CD14-positive monocyte (primary cell): ENCODE measurements around the gene VDAC1. TPM values are rescaled to one million over a fixed set of nuclear protein-coding genes. Genes with fewer than 3 reads are reported as not detected.
"Not testable (repeated sequence)": the region's sequence is repeated elsewhere in the genome, so short reads cannot be mapped to it uniquely, and the experiment has no call there.

Experiments
- DNase-seq, 3 donors: peaks; one replicate each; pipeline ENCODE4 v3.0.0-alpha.2; 2011 to 2022
- H2AFZ ChIP-seq: 2 replicates; pipeline ENCODE4 v1.6.0; 2012; ENCODE audit warnings: mild to moderate bottlenecking, low read depth, low read length, inconsistent platforms; ENCODE audit not compliant: insufficient read depth, poor library complexity, severe bottlenecking
- H3K27ac ChIP-seq, 2 donors: 1 replicate in 1 of 2; 2 replicates in 1 of 2; pipeline ENCODE4 v1.5.1; 2012 to 2013; ENCODE audit warnings: low read length in 2 of 2, control low read depth in 1 of 2, inconsistent platforms in 1 of 2, low read depth in 1 of 2, mild to moderate bottlenecking in 1 of 2
- H3K27me3 ChIP-seq, 2 donors: one replicate each; pipeline versions ENCODE4 v1.6.0 to v1.6.1; 2011 to 2013; ENCODE audit warnings: low read length in 2 of 2; ENCODE audit not compliant: control insufficient read depth in 2 of 2, insufficient read depth in 2 of 2
- H3K36me3 ChIP-seq, 2 donors: replicated peaks in 1 of 2; 1 replicate in 1 of 2; 2 replicates in 1 of 2; pipeline versions ENCODE4 v1.5.1 to v1.6.1; 2012 to 2013; ENCODE audit warnings: low read length in 2 of 2, control low read depth in 1 of 2, inconsistent platforms in 1 of 2, mild to moderate bottlenecking in 1 of 2; ENCODE audit not compliant: insufficient read depth in 2 of 2, control insufficient read depth in 1 of 2
- H3K4me1 ChIP-seq, 2 donors: 1 replicate in 1 of 2; 2 replicates in 1 of 2; pipeline versions ENCODE4 v1.5.1 to v1.6.1; 2012 to 2013; ENCODE audit warnings: low read length in 2 of 2, control low read depth in 1 of 2, inconsistent platforms in 1 of 2, mild to moderate bottlenecking in 1 of 2, moderate library complexity in 1 of 2; ENCODE audit not compliant: insufficient read depth in 2 of 2, control insufficient read depth in 1 of 2
- H3K4me2 ChIP-seq: replicated peaks from 2 replicates; pipeline ENCODE3; 2012; ENCODE audit warnings: low read length, moderate library complexity, mild to moderate bottlenecking; ENCODE audit not compliant: poor library complexity, severe bottlenecking; ENCODE audit errors: extremely low read depth
- H3K4me3 ChIP-seq, 3 experiments: fragments of 200-600 bp in 1 of 3; sonication (generic) in 1 of 3; replicated peaks in 1 of 3; 1 replicate in 2 of 3; 2 replicates in 1 of 3; pipeline ENCODE4 v1.5.1; 2011 to 2013; ENCODE audit warnings: low read length in 3 of 3, mild to moderate bottlenecking in 3 of 3, control low read depth in 2 of 3, low read depth in 2 of 3, inconsistent platforms in 1 of 3, moderate library complexity in 1 of 3
- H3K79me2 ChIP-seq: 2 replicates; pipeline ENCODE4 v1.6.0; 2012; ENCODE audit warnings: mild to moderate bottlenecking, control low read depth, inconsistent platforms, low read length, moderate library complexity; ENCODE audit not compliant: insufficient read depth
- H3K9ac ChIP-seq: 2 replicates; pipeline ENCODE4 v1.6.0; 2017; ENCODE audit warnings: low read length, mild to moderate bottlenecking; ENCODE audit not compliant: insufficient read depth, poor library complexity, severe bottlenecking
- H3K9me3 ChIP-seq, 2 donors: replicated peaks in 1 of 2; 1 replicate in 1 of 2; 2 replicates in 1 of 2; pipeline versions ENCODE4 v1.5.1 to v1.6.1; 2012 to 2013; ENCODE audit warnings: low read length in 2 of 2, control low read depth in 1 of 2; ENCODE audit not compliant: control insufficient read depth in 1 of 2, insufficient read depth in 1 of 2
- H4K20me1 ChIP-seq: 2 replicates; pipeline ENCODE4 v1.6.0; 2012; ENCODE audit warnings: mild to moderate bottlenecking, low read length, control low read depth, moderate library complexity; ENCODE audit not compliant: insufficient read depth
- H3K27ac Mint-ChIP-seq, 7 donors: one replicate each; pipeline ENCODE4 v1.8.0; 2020; ENCODE audit warnings: mild to moderate bottlenecking in 7 of 7, mixed read lengths in 7 of 7, moderate library complexity in 6 of 7, inconsistent platforms in 2 of 7
- H3K27me3 Mint-ChIP-seq, 3 donors: one replicate each; pipeline ENCODE4 v1.8.0; 2021 to 2022; ENCODE audit warnings: low read depth in 3 of 3, mild to moderate bottlenecking in 3 of 3, mixed read lengths in 3 of 3, moderate library complexity in 3 of 3, inconsistent platforms in 1 of 3
- H3K36me3 Mint-ChIP-seq, 2 donors: one replicate each; pipeline ENCODE4 v1.8.0; 2020; ENCODE audit warnings: mixed read lengths in 2 of 2, inconsistent platforms in 1 of 2, mild to moderate bottlenecking in 1 of 2
- H3K4me1 Mint-ChIP-seq: one replicate; pipeline ENCODE4 v1.8.0; 2020; ENCODE audit warnings: mild to moderate bottlenecking, mixed read lengths
- H3K4me3 Mint-ChIP-seq, 2 donors: one replicate each; pipeline ENCODE4 v1.8.0; 2020; ENCODE audit warnings: mild to moderate bottlenecking in 2 of 2, mixed read lengths in 2 of 2, moderate library complexity in 1 of 2
- H3K9me3 Mint-ChIP-seq, 7 donors: one replicate each; pipeline ENCODE4 v1.8.0; 2020 to 2022; ENCODE audit warnings: mixed read lengths in 7 of 7, mild to moderate bottlenecking in 6 of 7, moderate library complexity in 6 of 7, inconsistent platforms in 2 of 7
- WGBS: methylation state at CpG from one replicate; pipeline ENCODE4 v1.1.5; 2013; ENCODE audit warnings: missing lambda C conversion rate; ENCODE audit not compliant: insufficient coverage; 5-methylcytosine and 5-hydroxymethylcytosine counted together
- intact Hi-C, 2 donors: fragments of 100-400 bp; cut with micrococcal nuclease; formaldehyde crosslinking; loops; one replicate each; pipeline versions ENCODE4 v1.15.0 to v1.15.1; 2023
- polyA plus RNA-seq, 3 donors: library from polyadenylated mRNA; depleted of rRNA in 1 of 3; unstranded in 2 of 3; stranded (reverse) in 1 of 3; fragments of 300-500 nt in 2 of 3; fragments of >200 nt in 1 of 3; fragmentation: Illumina TruSeq in 2 of 3; gene quantifications; 1 replicate in 2 of 3; 2 replicates in 1 of 3; pipeline ENCODE4 v1.2.3, GENCODE V29; 2012 to 2021
- TF ChIP-seq, protein P1 (sequence below): fragments of 200-600 bp; IDR thresholded peaks from one replicate; pipeline ENCODE4 v1.8.0; 2022; ENCODE audit warnings: antibody characterized with exemption, mild to moderate bottlenecking

VDAC1 gene
- polyA plus RNA-seq, 3 donors = 59.9 to 107 (median 84.4) TPM

DNA sequence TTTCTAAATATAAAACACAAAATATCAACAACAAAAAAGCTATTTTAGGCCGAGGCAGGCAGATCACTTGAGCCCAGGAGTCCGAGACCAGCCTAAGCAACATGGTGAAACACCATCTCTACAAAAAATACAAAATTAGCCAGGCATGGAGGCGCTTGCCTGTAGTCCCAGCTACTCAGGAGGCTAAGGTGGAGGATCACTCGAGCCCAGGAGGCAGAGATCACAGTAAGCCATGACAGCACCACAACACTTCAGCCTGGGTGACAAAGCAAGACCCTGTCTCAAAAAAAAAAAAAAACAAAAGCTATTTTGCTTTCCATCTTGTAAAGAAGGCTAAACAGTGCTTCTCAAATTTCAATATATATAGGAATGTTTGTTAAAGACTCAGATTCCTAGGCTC is 47.7 kb downstream of the VDAC1 start:
- 93% methylated on average over 2 of the region's 4 CpGs for WGBS
- Histone ChIP-seq H2AFZ (no peak overlapping the region), H3K36me3 (peaks cover 34 to 61% of the 10 kb centered on the region in 2 donors), H3K27me3 (no peaks in the 10 kb centered on the region), H4K20me1 (no peaks in the 10 kb centered on the region), H3K27ac (no peak overlapping the region), H3K4me2 (no peak overlapping the region), H3K9ac (no peak overlapping the region), H3K79me2 (peaks cover 7% of the 10 kb centered on the region), H3K9me3 (no peaks in the 10 kb centered on the region), H3K4me1 (no peaks in the 10 kb centered on the region), H3K4me3 (no peak overlapping the region)
- no peak overlapping the region for H3K4me3 Mint-ChIP-seq
- intact Hi-C loops = no loop called here
- peaks cover 4% of the 10 kb centered on the region for H3K4me1 Mint-ChIP-seq
- peaks cover 40 to 56% of the 10 kb centered on the region in 2 donors for H3K36me3 Mint-ChIP-seq
- DNase-seq = no peak
- H3K27ac Mint-ChIP-seq = no peak overlapping the region
- H3K9me3 Mint-ChIP-seq = peaks cover 0 to 4% (median 0%) of the 10 kb centered on the region in 7 donors
- TF ChIP-seq, protein P1, sequence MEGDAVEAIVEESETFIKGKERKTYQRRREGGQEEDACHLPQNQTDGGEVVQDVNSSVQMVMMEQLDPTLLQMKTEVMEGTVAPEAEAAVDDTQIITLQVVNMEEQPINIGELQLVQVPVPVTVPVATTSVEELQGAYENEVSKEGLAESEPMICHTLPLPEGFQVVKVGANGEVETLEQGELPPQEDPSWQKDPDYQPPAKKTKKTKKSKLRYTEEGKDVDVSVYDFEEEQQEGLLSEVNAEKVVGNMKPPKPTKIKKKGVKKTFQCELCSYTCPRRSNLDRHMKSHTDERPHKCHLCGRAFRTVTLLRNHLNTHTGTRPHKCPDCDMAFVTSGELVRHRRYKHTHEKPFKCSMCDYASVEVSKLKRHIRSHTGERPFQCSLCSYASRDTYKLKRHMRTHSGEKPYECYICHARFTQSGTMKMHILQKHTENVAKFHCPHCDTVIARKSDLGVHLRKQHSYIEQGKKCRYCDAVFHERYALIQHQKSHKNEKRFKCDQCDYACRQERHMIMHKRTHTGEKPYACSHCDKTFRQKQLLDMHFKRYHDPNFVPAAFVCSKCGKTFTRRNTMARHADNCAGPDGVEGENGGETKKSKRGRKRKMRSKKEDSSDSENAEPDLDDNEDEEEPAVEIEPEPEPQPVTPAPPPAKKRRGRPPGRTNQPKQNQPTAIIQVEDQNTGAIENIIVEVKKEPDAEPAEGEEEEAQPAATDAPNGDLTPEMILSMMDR = no peak
- no peaks in the 10 kb centered on the region for H3K27me3 Mint-ChIP-seq

- H3K9me3 ChIP-seq, H3K4me1 Mint-ChIP-seq, intact Hi-C loops, H3K4me3 Mint-ChIP-seq, H3K4me1 ChIP-seq, DNase-seq, H3K9me3 Mint-ChIP-seq, H3K4me2 ChIP-seq, H4K20me1 ChIP-seq, H3K79me2 ChIP-seq, H3K9ac ChIP-seq, H3K27me3 ChIP-seq, H3K27ac ChIP-seq, H3K4me3 ChIP-seq, H2AFZ ChIP-seq, H3K27me3 Mint-ChIP-seq, H3K27ac Mint-ChIP-seq: not testable (repeated sequence)
- H3K36me3 Mint-ChIP-seq = peaks cover 40 to 56% of the 10 kb centered on the region in 2 donors
- WGBS = no CpG with 5 or more reads among the region's 1 CpG
- peaks cover 34 to 61% of the 10 kb centered on the region in 2 donors for H3K36me3 ChIP-seq
Measured at GRCh38 chr5:133956196-133956595, 48.6 kb downstream of the VDAC1 start.
